Activated T-cell treated with anti-CD3 and anti-CD28 coated beads, Interleukin-2, amount 50 U/mL, for 1 hour (primary cell): Measurements from ENCODE around the gene CD200R1L.
"Not testable (repeated sequence)": the region's sequence is repeated elsewhere in the genome, so short reads cannot be mapped to it uniquely, and the experiment has no call there.

Experiments
- DNase-seq: peaks from one replicate; pipeline ENCODE4 v3.0.0-alpha.2; 2020

Gene CD200R1L

GRCh38 chr3:112846764-112847163 lies at the start of gene CD200R1L:
Gene CD200R1L, minus strand, starts transcription at chr3:112846864. Its CDS starts 17,497 bp downstream, at chr3:112829367.
- no peak for DNase-seq

- DNase-seq = no peak
Measured at GRCh38 chr3:112894258-112894657, 47.6 kb upstream of the CD200R1L start.

GRCh38 chr3:112889357-112889756 lies 42.7 kb upstream of the CD200R1L start:
- no peak for DNase-seq

GRCh38 chr3:112888381-112889085 lies 41.9 kb upstream of the CD200R1L start:
- DNase-seq = no peak

GRCh38 chr3:112884678-112885290 lies 38.1 kb upstream of the CD200R1L start:
- DNase-seq = no peak

DNA sequence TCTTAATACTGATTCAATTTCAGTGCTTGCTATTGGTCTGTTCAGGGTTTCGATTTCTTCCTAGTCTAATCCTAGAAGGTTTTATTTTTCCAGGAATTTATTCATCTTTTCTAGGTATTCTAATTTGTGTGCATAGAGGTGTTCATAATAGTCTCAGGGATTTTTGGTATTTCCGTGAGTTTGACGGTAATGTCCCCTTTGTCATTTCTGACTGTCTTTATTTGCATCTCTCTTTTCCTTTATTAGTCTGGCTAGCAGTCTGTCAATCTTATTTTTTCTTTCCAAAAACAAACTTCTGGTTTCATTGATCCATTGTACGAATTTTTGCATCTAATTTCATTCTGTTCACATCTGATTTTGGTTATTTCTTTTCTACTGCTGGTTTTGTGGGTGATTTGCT lies 35.2 kb upstream of the CD200R1L start:
- no peak for DNase-seq

DNA sequence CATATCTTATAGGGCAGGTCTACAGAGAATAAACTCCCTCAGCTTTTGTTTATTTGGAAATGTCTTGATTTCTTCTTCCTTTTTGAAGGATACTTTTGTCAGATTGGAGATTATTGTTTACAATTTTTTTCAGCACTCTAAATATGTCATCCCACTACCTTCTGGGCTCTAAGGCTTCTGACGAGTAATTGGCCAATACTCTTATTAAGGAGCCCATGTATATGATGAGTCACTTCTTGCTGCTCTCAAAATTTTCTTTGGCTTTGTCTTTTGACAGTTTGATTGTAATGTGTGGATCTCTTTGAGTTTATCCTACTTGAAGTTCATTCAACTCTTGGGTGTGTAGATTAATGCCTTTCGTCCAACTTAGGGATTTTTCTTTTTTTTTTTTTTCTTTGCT lies 28.9 kb upstream of the CD200R1L start:
- no peak for DNase-seq

DNA sequence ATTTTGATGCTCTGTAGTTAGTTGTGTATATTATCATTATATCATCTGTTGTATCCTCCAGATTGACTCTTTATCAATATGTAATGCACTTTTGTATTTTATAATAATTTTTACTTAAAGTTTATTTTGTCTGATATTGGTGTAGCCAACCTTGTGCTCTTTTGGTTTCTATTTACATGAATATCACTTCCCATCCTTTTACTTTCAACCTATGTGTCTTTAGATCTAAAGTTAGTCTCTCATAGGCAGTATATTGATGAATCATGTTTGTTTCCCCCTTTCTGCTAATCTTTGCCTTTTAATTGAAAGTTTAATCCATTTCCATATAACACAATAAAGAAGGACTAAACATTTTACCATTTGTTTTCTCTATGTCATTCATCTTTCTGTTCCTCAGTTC lies 28.1 kb upstream of the CD200R1L start:
- DNase-seq = no peak

- no peak for DNase-seq
Measured at GRCh38 chr3:112873632-112874031, 27.0 kb upstream of the CD200R1L start.

GRCh38 chr3:112871735-112872134 lies 25.1 kb upstream of the CD200R1L start:
- DNase-seq = no peak

- no peak for DNase-seq
Measured at GRCh38 chr3:112865757-112866156, 19.1 kb upstream of the CD200R1L start.

DNA sequence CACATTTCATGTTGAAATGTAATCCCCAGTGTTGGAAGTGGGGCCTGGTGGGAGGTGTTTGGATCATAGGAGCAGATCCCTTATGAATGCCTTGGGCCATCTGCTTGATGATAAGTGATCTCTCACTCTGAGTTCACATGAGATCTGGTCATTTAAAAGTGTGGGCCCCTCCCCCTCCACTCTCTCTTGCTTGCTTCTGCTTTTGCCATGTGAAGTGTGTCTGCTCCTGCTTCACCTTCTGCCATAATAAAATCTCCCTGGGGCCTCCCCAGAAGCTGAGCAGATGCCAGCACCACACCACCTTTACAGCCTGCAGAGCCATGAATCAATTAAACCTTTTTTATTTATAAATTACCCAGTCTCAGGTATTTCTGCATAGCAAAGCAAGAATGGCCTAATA lies 14.2 kb upstream of the CD200R1L start:
- DNase-seq = no peak

DNA sequence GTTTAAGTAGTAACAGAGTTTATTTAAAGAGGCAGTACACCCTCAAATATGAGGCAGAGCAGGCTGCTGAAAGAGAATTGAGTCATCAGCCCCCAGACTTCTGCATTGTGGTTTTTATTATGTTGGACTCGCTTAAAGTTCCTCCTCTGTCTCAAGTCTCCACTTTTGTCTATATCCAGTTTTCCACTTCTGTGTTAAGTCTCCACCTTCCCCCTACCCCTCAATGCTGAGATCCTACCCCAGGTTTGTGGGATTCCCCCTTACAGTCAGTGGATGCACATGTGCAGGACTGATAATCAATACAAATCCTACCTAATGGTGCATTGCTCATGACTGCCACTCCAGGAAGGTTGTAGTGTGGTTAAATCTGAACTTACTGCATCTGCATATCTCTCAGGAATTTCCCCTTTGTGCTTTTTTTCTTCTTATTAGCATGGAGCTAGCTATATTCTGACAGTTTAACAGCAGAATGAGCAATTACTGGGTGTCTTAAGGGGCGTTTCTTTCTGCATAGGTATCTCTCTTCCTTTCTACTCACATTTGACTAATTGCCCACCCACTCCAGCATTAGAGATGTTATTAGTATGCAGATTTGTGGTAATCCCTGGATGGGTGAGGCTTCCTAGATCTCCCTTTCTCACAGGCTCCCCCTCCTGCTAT lies 11.9 kb upstream of the CD200R1L start:
- DNase-seq = no peak

DNA sequence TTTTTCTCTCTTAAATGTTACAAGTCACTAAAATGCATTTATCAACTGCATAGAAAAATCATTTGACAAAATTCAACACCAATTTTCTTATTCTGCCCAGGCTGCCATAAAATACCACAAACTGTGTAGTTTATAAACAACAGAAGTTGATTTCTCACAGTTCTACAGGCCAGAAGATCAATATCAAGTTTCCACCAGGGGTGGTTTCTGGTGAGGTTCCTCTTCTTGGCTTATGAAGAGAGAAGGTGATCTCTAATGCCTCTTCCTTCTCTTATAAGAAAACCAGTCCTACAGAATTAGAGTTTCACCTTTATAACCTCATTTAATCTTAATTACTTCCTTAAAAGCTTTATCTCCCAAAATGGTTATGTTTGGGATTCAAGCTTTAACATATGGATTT lies 10.9 kb upstream of the CD200R1L start:
- no peak for DNase-seq

- DNase-seq = no peak
Measured at GRCh38 chr3:112856537-112856936, 9.9 kb upstream of the CD200R1L start.

DNA sequence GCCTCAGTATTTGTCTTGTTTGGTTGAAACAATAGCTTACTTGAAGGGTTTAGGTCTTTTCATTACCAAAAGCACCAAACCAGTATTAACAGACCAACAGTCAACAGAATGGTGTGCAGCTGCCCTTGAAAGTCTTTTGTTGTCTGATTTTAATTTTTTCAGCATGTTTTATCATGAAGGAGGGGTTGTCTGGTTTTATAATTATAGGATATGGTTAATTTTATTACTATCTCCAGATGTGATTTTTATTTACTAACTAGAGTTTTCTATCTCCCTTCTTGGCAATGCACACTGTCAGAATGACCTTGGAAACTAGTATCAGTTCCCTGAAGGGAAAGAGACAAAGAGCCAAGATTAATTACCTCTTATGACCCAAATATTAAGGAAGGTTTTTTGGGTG lies 9.2 kb upstream of the CD200R1L start:
- no peak for DNase-seq

DNA sequence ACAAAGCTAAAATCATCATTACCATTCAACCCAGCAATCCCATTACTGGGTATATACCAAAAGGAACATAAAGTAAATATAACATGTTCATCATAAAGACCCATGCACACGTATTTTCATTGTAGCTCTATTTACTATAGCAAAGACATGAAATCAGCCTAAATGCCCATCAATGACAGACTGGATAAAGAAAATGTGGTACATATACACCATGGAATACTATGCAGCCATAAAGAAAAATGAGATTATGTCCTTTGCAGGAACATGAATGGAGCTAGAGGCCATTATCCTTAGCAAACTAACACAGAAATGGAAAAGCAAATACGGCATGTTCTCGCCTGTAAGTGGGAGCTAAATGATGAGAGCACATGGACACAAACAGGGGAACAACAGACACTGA lies 8.4 kb upstream of the CD200R1L start:
- not testable (repeated sequence) for DNase-seq

- no peak for DNase-seq
Measured at GRCh38 chr3:112848196-112848595, 1.5 kb upstream of the CD200R1L start.

DNA sequence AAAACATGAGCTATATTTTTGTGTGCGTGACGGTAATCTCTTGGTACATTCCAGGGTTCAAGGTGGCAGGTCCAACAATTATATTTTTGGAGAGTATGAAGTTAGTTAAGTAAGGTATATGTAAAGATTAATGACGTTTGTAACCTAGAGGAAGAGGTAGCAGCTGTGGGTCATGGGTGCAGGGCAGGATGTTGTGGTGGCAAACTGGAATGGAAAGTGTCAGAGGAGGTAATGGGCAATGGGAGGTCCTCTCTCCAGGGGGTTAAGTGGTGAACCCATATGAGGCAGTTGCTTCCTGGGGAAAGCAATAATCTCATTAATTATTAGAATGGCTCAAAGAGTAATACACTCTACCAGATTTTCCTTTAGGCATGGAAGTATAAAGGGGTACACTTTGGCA lies 1.0 kb upstream of the CD200R1L start:
- DNase-seq = no peak

DNA sequence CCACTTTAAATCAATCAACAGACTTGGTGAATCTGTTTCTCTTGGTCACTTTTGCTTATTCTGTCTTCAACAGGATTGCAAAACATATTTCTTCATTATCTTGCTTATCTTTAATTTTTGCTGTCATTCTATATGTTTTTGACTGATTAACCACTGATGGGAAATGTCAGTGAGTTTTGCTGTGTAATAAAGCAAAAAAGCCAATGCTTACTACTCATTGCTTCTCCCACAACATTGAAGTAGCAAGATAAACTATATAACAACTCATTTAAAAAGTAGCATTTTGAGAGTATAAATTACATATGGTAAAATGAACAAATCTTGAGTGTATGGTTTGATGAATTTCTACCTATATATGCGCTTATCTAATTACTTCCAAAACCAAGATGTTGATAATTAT lies 892 bp downstream of the CD200R1L start:
- no peak for DNase-seq

DNA sequence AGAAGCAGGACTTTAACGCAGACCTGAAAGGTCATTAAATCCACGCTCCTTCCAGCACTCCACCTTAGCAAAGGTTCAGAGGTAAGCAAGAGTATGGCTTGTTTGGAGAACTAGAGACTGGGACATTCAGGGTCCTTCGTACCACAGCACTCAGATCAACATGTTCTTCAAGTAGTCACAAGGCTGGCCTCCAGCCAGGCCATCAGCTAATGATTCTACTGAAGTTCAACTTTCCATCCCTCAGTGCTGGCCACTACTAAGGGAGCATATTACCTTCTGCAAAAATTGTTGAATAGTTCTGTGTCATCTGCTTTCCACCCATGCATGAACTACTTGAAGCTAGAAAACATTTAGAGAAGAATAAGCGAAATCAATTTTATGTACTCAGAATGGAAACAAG lies 17.6 kb downstream of the CD200R1L start:
- DNase-seq = no peak

DNA sequence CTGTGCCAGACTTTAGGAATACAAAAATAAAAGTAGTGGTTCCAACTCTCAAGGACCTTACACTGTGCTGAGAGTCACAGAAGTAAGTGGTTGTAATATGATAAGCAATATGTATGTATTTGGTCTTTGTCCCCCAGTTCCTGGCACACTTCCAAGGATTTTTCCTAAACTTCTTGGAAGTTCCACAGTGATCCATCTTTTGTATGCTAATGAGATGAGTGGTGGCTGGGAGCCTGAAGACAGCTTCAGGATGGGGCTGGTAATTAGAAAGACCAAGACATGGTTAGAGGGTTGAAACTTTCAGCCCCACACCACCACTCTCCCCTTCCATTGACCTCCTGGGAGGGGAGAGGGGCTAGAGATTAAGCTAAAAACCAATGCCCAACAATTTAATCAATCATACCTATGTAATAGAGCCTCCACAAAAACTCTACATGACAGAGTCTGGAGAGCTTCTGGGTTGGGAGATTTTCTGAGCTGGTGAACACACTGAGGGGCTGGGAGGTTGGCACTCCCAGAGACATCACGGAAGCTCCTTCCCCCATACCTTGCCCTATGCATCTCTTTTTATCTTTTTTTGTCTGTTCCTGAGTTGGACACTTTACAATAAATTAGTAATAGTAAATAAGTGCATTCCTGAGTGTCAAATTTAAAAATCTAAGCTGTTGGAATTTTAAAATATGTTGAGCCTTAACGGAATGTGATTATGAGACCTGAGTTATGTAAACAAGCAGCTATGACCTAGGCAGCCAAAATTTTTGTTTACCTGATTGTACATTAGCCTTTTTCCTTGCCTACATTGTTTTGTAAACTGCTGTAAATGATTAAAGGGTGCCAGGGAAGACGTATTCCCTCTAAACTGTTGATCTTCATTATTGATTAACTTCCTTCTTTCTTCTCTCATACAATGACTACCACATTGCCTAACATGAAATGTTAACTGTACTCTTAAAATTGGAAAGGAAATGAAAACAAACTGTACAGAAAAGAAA lies 24.3 kb downstream of the CD200R1L start:
- no peak for DNase-seq

- no peak for DNase-seq
Measured at GRCh38 chr3:112818289-112818688, 28.4 kb downstream of the CD200R1L start.
